GM18873 (cell line): ENCODE measurements around the gene CFAP99.

ENCODE experiments used
- ATAC-seq: cut with Tn5 transposase; IDR thresholded peaks from one replicate; pipeline ENCODE4 v1.9.1; 2021; ENCODE audit warnings: mild to moderate bottlenecking, moderate library complexity, moderate number of reproducible peaks; ENCODE audit not compliant: unreplicated experiment, low FRiP score

The CFAP99 gene

GRCh38 chr4:2445130-2445529 lies 26.4 kb downstream of the CFAP99 start:
- ATAC-seq: no peak

- ATAC-seq: no peak
Measured at GRCh38 chr4:2445571-2445970, 26.8 kb downstream of the CFAP99 start.

GRCh38 chr4:2446656-2447564 lies 28.2 kb downstream of the CFAP99 start:
- ATAC-seq: no peak

GRCh38 chr4:2448589-2448988 lies 29.8 kb downstream of the CFAP99 start:
- ATAC-seq: no peak

GRCh38 chr4:2449051-2449450 lies 30.3 kb downstream of the CFAP99 start:
- ATAC-seq: no peak

DNA sequence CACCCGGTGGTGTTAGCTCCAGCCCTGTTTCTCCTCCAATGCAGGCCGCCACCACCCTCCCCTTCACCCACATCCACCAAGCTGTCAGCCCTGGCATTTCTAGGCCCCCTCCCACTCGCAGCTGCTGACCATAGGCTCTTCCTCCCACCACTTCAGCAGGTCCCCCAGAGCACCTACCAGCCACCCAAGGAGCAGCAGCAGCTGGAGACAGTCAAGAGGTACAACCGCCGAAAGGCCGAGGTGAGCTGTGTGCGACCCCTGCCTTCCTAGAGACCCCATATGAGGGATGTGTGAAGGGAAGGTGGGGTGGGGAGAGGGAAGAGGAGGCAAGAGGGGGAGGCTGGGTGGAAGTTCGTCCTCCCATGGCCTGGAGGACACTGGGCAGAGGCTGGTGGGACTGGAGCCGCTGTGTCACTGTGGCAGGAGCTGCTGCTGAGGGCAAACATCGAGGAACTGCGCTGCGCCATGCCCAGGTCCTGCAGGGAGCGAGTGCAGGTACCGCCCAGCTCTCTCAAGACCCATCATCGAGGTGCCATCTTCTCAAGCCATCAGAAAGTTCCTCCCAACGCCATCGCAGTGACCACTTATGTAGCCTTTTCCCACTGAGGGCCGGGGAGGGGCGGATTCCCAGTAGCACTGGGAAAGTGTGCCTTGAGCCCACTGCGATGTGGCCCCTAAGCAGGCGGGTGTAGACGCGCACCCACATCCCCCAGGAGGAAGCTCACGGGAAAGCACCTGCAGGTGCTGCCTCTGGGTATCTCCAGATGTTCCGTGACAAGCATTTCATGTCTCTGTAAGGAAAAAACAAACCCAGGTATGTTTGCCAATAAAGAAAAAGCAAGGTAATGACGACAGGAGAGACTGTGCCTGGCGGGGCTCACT lies 31.0 kb downstream of the CFAP99 start:
- no peak for ATAC-seq

DNA sequence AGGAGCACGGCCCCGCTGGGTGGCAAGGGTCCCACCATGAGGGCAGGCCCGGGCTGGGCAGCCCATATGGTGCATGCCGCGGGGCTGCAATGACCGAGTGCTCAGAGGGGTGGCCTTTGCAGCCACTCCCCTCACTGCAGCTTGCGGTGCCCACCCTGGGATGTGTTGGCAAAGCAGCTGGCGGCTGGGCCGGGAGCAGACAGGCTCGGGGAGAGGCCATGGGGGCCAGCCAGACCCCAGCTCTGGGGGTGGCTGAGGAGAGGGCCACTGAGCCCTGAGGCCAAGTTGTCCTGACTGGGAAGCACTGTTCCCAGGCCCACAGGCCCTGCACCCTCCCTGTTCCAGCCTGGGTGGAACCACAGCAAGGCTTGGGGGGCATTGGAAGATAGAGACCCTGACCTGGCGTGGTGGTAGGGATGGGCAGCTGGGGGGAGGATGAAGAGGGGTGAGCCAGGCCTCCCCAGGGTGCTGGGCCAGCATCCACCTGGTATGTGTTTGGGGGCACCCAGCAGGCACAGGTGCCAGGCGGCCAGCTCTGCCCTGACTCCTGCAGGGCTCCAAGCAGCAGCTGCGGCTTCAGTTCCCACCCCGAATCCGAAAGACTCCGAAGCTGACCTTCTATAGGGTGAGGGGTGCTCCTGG lies 31.8 kb downstream of the CFAP99 start:
- no peak for ATAC-seq

GRCh38 chr4:2451036-2451520 lies 32.3 kb downstream of the CFAP99 start:
- ATAC-seq: no peak

- ATAC-seq: no peak
Measured at GRCh38 chr4:2451821-2452785, 33.3 kb downstream of the CFAP99 start.

DNA sequence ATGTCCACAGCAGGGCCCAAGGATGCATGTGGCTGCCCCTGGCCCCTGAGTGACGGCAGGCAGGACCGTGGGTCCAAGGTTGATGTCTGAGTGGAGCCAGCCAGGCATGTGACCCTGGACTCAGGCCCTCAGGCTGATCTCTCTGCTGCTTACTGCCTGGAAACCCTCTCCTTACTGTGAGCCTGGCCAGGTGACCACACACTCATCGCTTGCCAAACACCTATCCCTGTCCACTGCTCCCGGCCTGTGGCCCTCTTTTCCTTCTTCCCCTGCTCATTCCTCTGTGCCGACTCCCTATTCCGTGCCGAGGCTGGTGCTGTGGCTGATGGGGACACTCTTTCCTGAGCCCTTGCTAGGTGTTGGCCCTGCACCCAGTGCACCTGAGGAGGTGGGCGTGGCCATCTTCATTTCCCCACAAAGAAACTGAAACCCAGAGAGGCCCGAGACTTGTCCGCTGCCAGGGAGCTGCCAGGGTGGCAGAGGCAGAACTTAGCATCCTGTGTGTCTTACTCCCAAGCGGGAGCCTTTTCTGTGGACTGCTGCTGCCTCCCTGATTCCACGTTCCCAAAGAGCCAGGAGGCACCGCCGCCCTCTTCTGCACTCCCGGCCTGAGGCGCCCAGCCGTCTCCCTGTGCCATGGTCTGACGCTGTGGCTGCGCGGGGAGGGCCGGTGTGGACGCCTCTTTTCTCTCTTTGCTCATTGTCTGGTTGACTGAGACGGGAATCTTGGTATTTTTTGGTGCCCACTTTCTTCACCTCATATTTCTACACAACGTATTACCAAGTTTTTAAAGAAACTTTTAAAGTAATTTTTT lies 38.9 kb downstream of the CFAP99 start:
- no peak for ATAC-seq

DNA sequence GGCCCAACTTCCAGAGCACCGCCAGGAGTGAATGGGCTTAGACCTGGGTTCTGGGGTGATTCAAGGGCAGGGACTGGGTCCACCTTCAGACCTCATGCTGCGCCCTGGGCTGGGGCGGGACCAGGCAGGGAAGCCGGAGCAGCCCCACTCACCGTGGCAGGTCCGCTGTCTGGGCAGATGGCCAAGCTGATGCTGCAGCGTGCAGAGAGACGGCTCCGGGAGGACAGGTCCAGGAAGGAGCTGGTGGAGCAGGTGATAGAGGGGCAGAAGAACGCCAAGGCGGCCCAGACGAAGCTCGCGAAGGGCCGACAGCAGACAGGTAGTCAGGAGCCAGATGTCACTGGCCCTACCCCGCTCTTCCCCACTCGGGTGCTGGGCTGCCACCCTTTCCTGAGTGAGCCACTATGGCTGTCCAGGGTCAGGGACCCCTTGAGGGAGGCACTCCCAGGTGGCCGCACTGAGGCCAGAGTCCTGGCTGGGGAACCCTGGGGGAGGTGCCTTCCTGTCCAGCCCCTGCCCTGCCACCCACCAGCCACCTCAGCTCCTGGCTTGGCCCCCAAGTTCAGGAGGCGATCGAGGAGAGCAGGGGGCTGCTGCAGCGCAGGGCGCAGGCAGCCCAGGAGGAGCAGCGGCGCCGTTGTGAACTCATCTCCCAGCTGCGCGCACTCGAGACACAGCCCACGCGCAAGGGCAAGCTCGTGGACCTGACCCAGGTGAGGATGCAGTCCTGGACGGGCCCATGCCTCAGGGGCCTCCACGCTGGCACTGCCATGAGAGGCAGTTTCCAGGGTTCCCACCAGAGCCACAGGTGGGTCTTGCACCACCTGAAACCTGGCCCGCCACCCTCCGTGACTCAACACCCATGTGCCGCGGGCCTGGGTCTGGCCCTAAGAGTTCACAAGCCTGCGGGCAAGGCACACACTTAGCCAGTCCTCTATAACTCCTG lies 40.1 kb downstream of the CFAP99 start:
- ATAC-seq: no peak

DNA sequence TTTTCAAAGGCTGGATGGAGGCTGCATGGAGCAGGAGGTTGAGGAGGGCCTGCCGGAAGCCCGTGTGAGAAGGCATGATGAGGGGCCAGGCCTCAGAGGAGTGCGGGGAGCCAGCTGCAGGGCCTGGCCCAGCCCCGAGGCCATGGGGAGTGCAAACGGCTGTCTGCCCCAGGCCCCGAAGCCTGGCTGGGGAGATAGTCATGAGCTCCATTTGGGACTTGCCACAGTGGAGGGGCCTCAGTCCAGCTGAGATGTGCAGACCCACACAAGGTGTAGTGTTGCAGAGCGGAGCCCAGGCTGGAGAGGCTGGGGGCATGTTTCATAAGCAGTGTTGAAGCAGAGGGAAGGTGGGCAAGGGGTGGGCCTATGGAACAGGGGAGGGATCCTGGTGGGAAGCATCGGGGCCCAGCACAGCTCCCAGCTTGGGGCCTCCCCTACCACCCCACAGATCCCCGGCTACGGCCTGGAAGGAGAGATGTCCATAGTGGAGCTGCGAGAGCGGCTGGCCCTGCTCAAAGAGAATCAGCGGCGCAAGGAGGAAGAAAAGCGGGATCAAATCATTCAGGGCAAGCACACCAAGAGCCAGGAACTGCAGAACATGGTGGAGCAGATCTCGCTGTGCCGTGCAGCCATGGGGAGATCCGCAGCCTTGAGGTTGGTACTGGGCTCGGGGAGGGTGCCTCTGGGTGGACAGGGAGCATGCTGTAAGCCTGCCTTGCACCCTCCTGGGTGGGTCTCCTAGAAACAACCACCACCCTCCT lies 41.0 kb downstream of the CFAP99 start:
- ATAC-seq: no peak

GRCh38 chr4:2461246-2461960 lies 42.6 kb downstream of the CFAP99 start:
- ATAC-seq: no peak

- peak; percentile 67 for ATAC-seq
Measured at GRCh38 chr4:2462218-2462991, 43.6 kb downstream of the CFAP99 start.

GRCh38 chr4:2462992-2463762 lies 44.4 kb downstream of the CFAP99 start:
- no peak for ATAC-seq
